ENCODE results near the gene GALK2. TPM values are rescaled to one million over a fixed set of nuclear protein-coding genes. Genes with fewer than 3 reads are reported as not detected.

GALK2 gene
- total RNA-seq, 2 experiments from 2014 or later: 23.1 to 24.6 TPM

GRCh38 chr15:49297584-49297983 is 127.5 kb downstream of the GALK2 start:
- CTCF ChIA-PET: no interaction called here
- no peak for DNase-seq
- no peak overlapping the region for H3K4me3 Mint-ChIP-seq
- H3K27ac Mint-ChIP-seq: no peak overlapping the region
- H3K9me3 Mint-ChIP-seq (ENCODE audit: insufficient read depth): peaks cover 2% of the 10 kb centered on the region
- H3K27me3 Mint-ChIP-seq (ENCODE audit: low read depth): no peaks in the 10 kb centered on the region
- peaks cover 3% of the 10 kb centered on the region for H3K4me1 Mint-ChIP-seq (ENCODE audit: low read depth)
- peaks cover 46% of the 10 kb centered on the region for H3K36me3 Mint-ChIP-seq (ENCODE audit: low read depth)
- POLR2A ChIA-PET: no interaction called here
- ATAC-seq: no peak

GRCh38 chr15:49300856-49301255 is 130.8 kb downstream of the GALK2 start:
- ATAC-seq: no peak
- H3K27me3 Mint-ChIP-seq (ENCODE audit: low read depth): no peaks in the 10 kb centered on the region
- H3K27ac Mint-ChIP-seq: no peak overlapping the region
- no peak for DNase-seq
- peaks cover 3% of the 10 kb centered on the region for H3K4me1 Mint-ChIP-seq (ENCODE audit: low read depth)
- peaks cover 2% of the 10 kb centered on the region for H3K9me3 Mint-ChIP-seq (ENCODE audit: insufficient read depth)
- no peak overlapping the region for H3K4me3 Mint-ChIP-seq
- POLR2A ChIA-PET: no interaction called here
- CTCF ChIA-PET: no interaction called here
- peaks cover 47% of the 10 kb centered on the region for H3K36me3 Mint-ChIP-seq (ENCODE audit: low read depth)

- no peak for ATAC-seq
- peaks cover 43% of the 10 kb centered on the region for H3K36me3 Mint-ChIP-seq (ENCODE audit: low read depth)
- POLR2A ChIA-PET: no interaction called here
These were observed 131.5 kb downstream of the GALK2 start for GRCh38 chr15:49301562-49301961.

DNA sequence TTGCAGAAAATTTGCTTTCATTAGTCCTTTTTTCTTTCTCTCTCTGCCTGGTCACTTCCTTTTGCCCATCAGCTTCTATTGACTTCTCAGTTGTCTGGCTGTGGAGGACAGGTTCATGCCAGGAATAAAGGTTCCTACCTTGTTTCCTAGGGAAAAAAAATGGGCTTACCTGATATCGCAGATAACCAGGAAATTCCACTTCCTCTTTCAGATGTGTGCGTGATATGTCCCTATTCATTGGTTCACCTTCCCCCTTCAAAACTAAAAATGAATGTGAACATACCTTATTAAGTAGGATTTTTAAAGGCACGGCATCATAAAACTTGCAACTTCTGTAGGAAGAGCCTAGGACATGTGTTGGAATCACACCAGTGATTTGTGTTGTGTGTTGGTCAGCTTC is 133.0 kb downstream of the GALK2 start:
- Mint-ChIP-seq H3K36me3 (ENCODE audit: low read depth) (peaks cover 33% of the 10 kb centered on the region), H3K9me3 (ENCODE audit: insufficient read depth) (peaks cover 2% of the 10 kb centered on the region), H3K4me3 (no peak overlapping the region), H3K4me1 (ENCODE audit: low read depth) (peaks cover 3% of the 10 kb centered on the region), H3K27ac (no peak overlapping the region), H3K27me3 (ENCODE audit: low read depth) (no peaks in the 10 kb centered on the region)
- ATAC-seq (no peak), DNase-seq (no peak)
- ChIA-PET POLR2A (no interaction called here), CTCF (no interaction called here)

More at GRCh38 chr15:49301562-49301961, 131.5 kb downstream of the GALK2 start:
- Mint-ChIP-seq H3K4me1 (ENCODE audit: low read depth) (peaks cover 3% of the 10 kb centered on the region), H3K9me3 (ENCODE audit: insufficient read depth) (peaks cover 2% of the 10 kb centered on the region), H3K4me3 (no peak overlapping the region), H3K27ac (no peak overlapping the region), H3K27me3 (ENCODE audit: low read depth) (no peaks in the 10 kb centered on the region)
- no peak for DNase-seq
- CTCF ChIA-PET: interaction anchor here (1.2 kb wide), 1 partner anchor 12 kb away, joined by 3 read pairs; no protein-coding TSS in a partner anchor

GRCh38 chr15:49306551-49306950 is 136.5 kb downstream of the GALK2 start:
- Mint-ChIP-seq H3K27me3 (ENCODE audit: low read depth) (no peaks in the 10 kb centered on the region), H3K36me3 (ENCODE audit: low read depth) (peaks cover 27% of the 10 kb centered on the region), H3K4me1 (ENCODE audit: low read depth) (no peaks in the 10 kb centered on the region), H3K27ac (no peak overlapping the region), H3K4me3 (no peak overlapping the region), H3K9me3 (ENCODE audit: insufficient read depth) (no peaks in the 10 kb centered on the region)
- ATAC-seq (no peak), DNase-seq (no peak)
- POLR2A ChIA-PET: no interaction called here
- CTCF ChIA-PET: no interaction called here

- ChIA-PET POLR2A (no interaction called here), CTCF (no interaction called here)
- ATAC-seq (no peak), DNase-seq (no peak)
- no peaks in the 10 kb centered on the region for H3K4me1 Mint-ChIP-seq (ENCODE audit: low read depth)
- no peaks in the 10 kb centered on the region for H3K9me3 Mint-ChIP-seq (ENCODE audit: insufficient read depth)
- no peak overlapping the region for H3K4me3 Mint-ChIP-seq
- peaks cover 23% of the 10 kb centered on the region for H3K36me3 Mint-ChIP-seq (ENCODE audit: low read depth)
- no peak overlapping the region for H3K27ac Mint-ChIP-seq
- no peaks in the 10 kb centered on the region for H3K27me3 Mint-ChIP-seq (ENCODE audit: low read depth)
These were observed 138.6 kb downstream of the GALK2 start for GRCh38 chr15:49308686-49309085.

- ATAC-seq (no peak), DNase-seq (no peak)
- POLR2A ChIA-PET: no interaction called here
- no peaks in the 10 kb centered on the region for H3K27me3 Mint-ChIP-seq (ENCODE audit: low read depth)
- H3K36me3 Mint-ChIP-seq (ENCODE audit: low read depth): peaks cover 16% of the 10 kb centered on the region
- no peaks in the 10 kb centered on the region for H3K9me3 Mint-ChIP-seq (ENCODE audit: insufficient read depth)
- H3K27ac Mint-ChIP-seq: no peak overlapping the region
- H3K4me1 Mint-ChIP-seq (ENCODE audit: low read depth): no peaks in the 10 kb centered on the region
- CTCF ChIA-PET: no interaction called here
- no peak overlapping the region for H3K4me3 Mint-ChIP-seq
These were observed 139.8 kb downstream of the GALK2 start for GRCh38 chr15:49309889-49310288.

DNA sequence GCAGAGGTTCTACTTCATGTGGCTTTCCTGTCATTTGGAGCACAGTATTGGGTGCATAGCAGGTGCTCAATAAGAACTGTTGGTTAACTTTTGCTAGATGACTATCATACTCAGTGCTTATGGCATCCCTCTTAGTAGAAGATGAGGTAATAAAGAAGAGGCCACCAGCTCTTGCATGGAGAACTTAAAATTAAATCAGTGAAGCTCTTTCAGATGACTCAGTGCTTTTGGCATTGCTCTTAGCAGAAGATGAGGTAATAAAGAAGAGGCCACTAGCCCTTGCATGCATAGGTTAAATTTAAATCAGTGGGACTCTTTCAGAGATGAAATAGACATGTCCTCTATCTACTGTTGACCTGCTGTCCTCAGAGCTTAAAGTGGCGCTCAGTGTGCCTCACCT is 143.6 kb downstream of the GALK2 start:
- Mint-ChIP-seq H3K4me1 (ENCODE audit: low read depth) (no peaks in the 10 kb centered on the region), H3K27ac (no peak overlapping the region), H3K4me3 (no peak overlapping the region), H3K36me3 (ENCODE audit: low read depth) (peaks cover 17% of the 10 kb centered on the region), H3K27me3 (ENCODE audit: low read depth) (no peaks in the 10 kb centered on the region), H3K9me3 (ENCODE audit: insufficient read depth) (no peaks in the 10 kb centered on the region)
- DNase-seq (no peak), ATAC-seq (no peak)
- ChIA-PET POLR2A (interaction anchor here (1.0 kb wide), 1 partner anchor 39 kb away, joined by 4 read pairs; no protein-coding TSS in a partner anchor), CTCF (no interaction called here)

GRCh38 chr15:49314716-49315115 is 144.7 kb downstream of the GALK2 start:
- H3K27me3 Mint-ChIP-seq (ENCODE audit: low read depth): no peaks in the 10 kb centered on the region
- H3K4me1 Mint-ChIP-seq (ENCODE audit: low read depth): no peaks in the 10 kb centered on the region
- ChIA-PET POLR2A (interaction anchor here (1.0 kb wide), 1 partner anchor 41 kb away, joined by 4 read pairs; no protein-coding TSS in a partner anchor), CTCF (interaction anchor here (1.1 kb wide), 1 partner anchor 78 kb away, joined by 3 read pairs; no protein-coding TSS in a partner anchor)
- H3K4me3 Mint-ChIP-seq: no peak overlapping the region
- ATAC-seq: no peak
- H3K9me3 Mint-ChIP-seq (ENCODE audit: insufficient read depth): no peaks in the 10 kb centered on the region
- no peak for DNase-seq
- no peak overlapping the region for H3K27ac Mint-ChIP-seq
- peaks cover 22% of the 10 kb centered on the region for H3K36me3 Mint-ChIP-seq (ENCODE audit: low read depth)

GRCh38 chr15:49315391-49315823 is 145.4 kb downstream of the GALK2 start:
- H3K27ac Mint-ChIP-seq: no peak overlapping the region
- no peak overlapping the region for H3K4me3 Mint-ChIP-seq
- CTCF ChIA-PET: interaction anchor here (1.1 kb wide), 1 partner anchor 79 kb away, joined by 3 read pairs; no protein-coding TSS in a partner anchor
- no peaks in the 10 kb centered on the region for H3K4me1 Mint-ChIP-seq (ENCODE audit: low read depth)
- peaks cover 22% of the 10 kb centered on the region for H3K36me3 Mint-ChIP-seq (ENCODE audit: low read depth)
- POLR2A ChIA-PET: no interaction called here
- DNase-seq: no peak
- H3K9me3 Mint-ChIP-seq (ENCODE audit: insufficient read depth): no peaks in the 10 kb centered on the region
- no peak for ATAC-seq
- no peaks in the 10 kb centered on the region for H3K27me3 Mint-ChIP-seq (ENCODE audit: low read depth)

GRCh38 chr15:49320351-49320750 is 150.3 kb downstream of the GALK2 start:
- ATAC-seq (no peak), DNase-seq (no peak)
- CTCF ChIA-PET: interaction anchor here (1.8 kb wide), 1 partner anchor 102 kb away, joined by 4 read pairs; no protein-coding TSS in a partner anchor
- H3K9me3 Mint-ChIP-seq (ENCODE audit: insufficient read depth): no peaks in the 10 kb centered on the region
- no peak overlapping the region for H3K27ac Mint-ChIP-seq
- H3K36me3 Mint-ChIP-seq (ENCODE audit: low read depth): peaks cover 24% of the 10 kb centered on the region
- H3K4me1 Mint-ChIP-seq (ENCODE audit: low read depth): peaks cover 8% of the 10 kb centered on the region
- POLR2A ChIA-PET: interaction anchor here (0.6 kb wide), 1 partner anchor 34 kb away, joined by 4 read pairs; no protein-coding TSS in a partner anchor
- no peaks in the 10 kb centered on the region for H3K27me3 Mint-ChIP-seq (ENCODE audit: low read depth)
- no peak overlapping the region for H3K4me3 Mint-ChIP-seq

- ATAC-seq (no peak), DNase-seq (no peak)
- ChIA-PET POLR2A (no interaction called here), CTCF (interaction anchor here (1.5 kb wide), 1 partner anchor 10 kb away, joined by 4 read pairs; no protein-coding TSS in a partner anchor)
- Mint-ChIP-seq H3K9me3 (ENCODE audit: insufficient read depth) (no peaks in the 10 kb centered on the region), H3K4me1 (ENCODE audit: low read depth) (peaks cover 8% of the 10 kb centered on the region), H3K4me3 (no peak overlapping the region), H3K27me3 (ENCODE audit: low read depth) (no peaks in the 10 kb centered on the region), H3K36me3 (ENCODE audit: low read depth) (peaks cover 17% of the 10 kb centered on the region), H3K27ac (no peak overlapping the region)
These were observed 153.2 kb downstream of the GALK2 start for GRCh38 chr15:49323207-49323606.

DNA sequence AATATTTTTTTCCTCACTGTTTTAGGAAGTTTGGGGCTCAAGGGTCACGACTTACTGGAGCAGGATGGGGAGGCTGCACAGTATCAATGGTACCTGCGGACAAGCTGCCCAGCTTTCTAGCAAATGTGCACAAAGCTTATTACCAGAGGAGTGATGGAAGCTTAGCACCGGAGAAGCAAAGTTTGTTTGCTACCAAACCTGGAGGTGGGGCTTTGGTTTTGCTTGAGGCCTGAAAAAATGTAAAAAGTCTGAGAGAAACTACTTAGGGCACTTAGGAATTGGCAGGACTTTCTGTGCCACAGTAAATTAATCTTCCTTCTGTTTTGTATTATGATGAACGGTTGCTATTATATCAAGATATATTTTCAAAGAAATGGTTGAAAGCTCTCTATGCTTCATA is 157.9 kb downstream of the GALK2 start:
- DNase-seq: no peak
- Mint-ChIP-seq H3K27me3 (ENCODE audit: low read depth) (no peaks in the 10 kb centered on the region), H3K36me3 (ENCODE audit: low read depth) (peaks cover 5% of the 10 kb centered on the region), H3K27ac (no peak overlapping the region), H3K9me3 (ENCODE audit: insufficient read depth) (no peaks in the 10 kb centered on the region), H3K4me1 (ENCODE audit: low read depth) (no peaks in the 10 kb centered on the region), H3K4me3 (no peak overlapping the region)
- CTCF ChIA-PET: no interaction called here
- POLR2A ChIA-PET: no interaction called here
- no peak for ATAC-seq
